Kidney epithelial cell (primary cell): ENCODE results near the gene TENM4. TPM values are rescaled to one million over a fixed set of nuclear protein-coding genes. Genes with fewer than 3 reads are reported as not detected.

ENCODE experiments used
- DNase-seq: peaks from one replicate; pipeline ENCODE4 v3.0.0-alpha.2; 2010; ENCODE audit warnings: low read depth
- H3K27me3 ChIP-seq: 2 replicates; pipeline ENCODE4 v1.6.0; 2011; ENCODE audit warnings: low read length; ENCODE audit not compliant: control insufficient read depth, insufficient read depth
- H3K36me3 ChIP-seq: 2 replicates; pipeline ENCODE4 v1.5.1; 2011; ENCODE audit warnings: low read length; ENCODE audit not compliant: control insufficient read depth, insufficient read depth
- H3K4me3 ChIP-seq: 2 replicates; pipeline ENCODE4 v1.5.1; 2011; ENCODE audit warnings: low read depth, mild to moderate bottlenecking, control low read depth, low read length
- CTCF ChIP-seq: IDR thresholded peaks from 2 replicates; pipeline ENCODE4 v1.5.1; 2011; ENCODE audit warnings: mild to moderate bottlenecking, moderate library complexity, low read length, control low read depth, inconsistent platforms; ENCODE audit not compliant: insufficient read depth, poor library complexity, severe bottlenecking
- total RNA-seq: library from RNA; depleted of rRNA; stranded (reverse); fragments of >200 nt; gene quantifications from 2 replicates; pipeline ENCODE4 v1.2.3, GENCODE V29; 2015

The TENM4 gene
- total RNA-seq, 1 donor from 2014 or later, result 35.3 TPM

- Histone ChIP-seq H3K27me3 (no peaks in the 10 kb centered on the region), H3K4me3 (no peak overlapping the region), H3K36me3 (peaks cover 2% of the 10 kb centered on the region)
- TF ChIP-seq CTCF, result no peak
- DNase-seq, result no peak
Observed at GRCh38 chr11:78660471-78660870, 780.4 kb downstream of the TENM4 start.

- no peak for TF ChIP-seq CTCF
- H3K4me3 ChIP-seq, result no peak overlapping the region
- no peaks in the 10 kb centered on the region for H3K27me3 ChIP-seq
- peaks cover 2% of the 10 kb centered on the region for H3K36me3 ChIP-seq
- DNase-seq, result no peak
Observed at GRCh38 chr11:78659326-78660270, 781.2 kb downstream of the TENM4 start.

DNA sequence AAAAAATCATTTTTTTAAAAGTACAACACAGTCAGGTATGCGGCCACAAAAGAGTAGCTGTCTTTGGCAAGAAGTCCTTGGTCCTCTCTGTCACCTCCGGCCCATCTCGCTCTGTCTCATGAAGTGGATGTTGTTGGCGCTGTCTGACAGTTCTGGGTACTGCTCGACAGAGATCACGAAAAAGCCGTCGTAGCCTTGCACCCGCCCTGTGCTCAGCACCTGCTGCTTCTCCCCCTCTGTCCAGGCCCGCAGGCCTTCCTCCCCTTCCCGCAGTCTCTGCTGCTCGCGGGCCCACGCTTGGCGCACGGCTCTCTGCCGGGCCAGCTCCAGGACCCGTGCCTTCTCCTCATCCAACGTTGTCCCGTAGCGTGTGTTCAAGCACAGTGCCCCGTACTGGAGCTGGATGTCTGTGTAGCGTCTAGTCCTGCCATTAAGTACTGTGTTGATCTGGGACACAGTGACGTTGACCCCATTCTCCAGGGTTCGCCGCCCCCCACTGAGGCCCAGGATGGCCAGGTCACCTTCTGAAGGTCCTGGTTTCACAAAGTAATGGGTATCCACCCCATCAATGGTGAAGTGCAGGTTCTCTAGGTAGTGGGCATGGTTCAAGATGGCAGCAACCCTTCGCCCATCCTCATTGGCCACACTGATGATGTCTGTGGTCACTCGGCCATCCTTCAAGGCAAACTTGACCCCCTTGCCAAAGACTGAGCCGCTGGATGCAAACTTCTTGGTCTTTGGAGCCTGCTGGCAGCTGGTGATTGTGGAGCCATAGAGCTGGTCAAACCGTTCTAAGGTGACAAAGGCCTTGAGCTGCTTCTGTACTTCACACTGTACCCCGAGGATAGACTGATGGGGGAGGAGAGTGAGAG is 782.6 kb downstream of the TENM4 start:
- TF ChIP-seq CTCF, result no peak
- H3K4me3 ChIP-seq, result no peak overlapping the region
- H3K36me3 ChIP-seq, result peaks cover 2% of the 10 kb centered on the region
- no peak for DNase-seq
- H3K27me3 ChIP-seq, result no peaks in the 10 kb centered on the region

GRCh38 chr11:78657441-78657840 is 783.4 kb downstream of the TENM4 start:
- no peak for TF ChIP-seq CTCF
- no peak overlapping the region for H3K4me3 ChIP-seq
- no peaks in the 10 kb centered on the region for H3K36me3 ChIP-seq
- no peaks in the 10 kb centered on the region for H3K27me3 ChIP-seq
- no peak for DNase-seq

DNA sequence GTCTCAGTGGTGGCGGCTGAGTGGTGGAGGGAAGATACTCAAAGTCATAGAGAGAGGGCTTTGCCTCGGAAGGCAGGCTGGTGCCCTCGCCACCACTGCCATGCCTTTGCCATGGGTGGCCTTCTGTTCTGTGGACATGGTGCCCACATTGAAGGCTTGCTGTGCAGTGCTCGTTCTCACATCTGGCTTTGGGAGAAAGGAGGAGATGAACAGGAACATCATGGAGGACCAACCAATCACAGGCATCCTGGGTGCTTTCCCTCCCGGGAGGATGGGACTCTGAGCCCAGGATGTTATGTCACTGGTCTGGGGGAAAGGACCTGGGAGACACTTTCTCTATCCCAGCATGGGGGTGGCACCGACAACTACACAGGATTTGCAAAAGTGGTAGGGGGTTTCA is 783.8 kb downstream of the TENM4 start:
- H3K36me3 ChIP-seq, result no peaks in the 10 kb centered on the region
- TF ChIP-seq CTCF, result no peak
- DNase-seq, result no peak
- H3K4me3 ChIP-seq, result no peak overlapping the region
- H3K27me3 ChIP-seq, result no peaks in the 10 kb centered on the region
